H1 (cell line): ENCODE results near the gene KXD1.

Experiments used
- ATF3 ChIP-seq: IDR thresholded peaks from 2 replicates; pipeline ENCODE4 v1.6.1; 2011; ENCODE audit warnings: low read depth, mild to moderate bottlenecking, low read length; ENCODE audit not compliant: insufficient read depth
- CTCF ChIP-seq, 3 experiments: IDR thresholded peaks; 1 replicate in 2 of 3; 2 replicates in 1 of 3; pipeline versions ENCODE4 v1.5.1 to v1.6.1; 2011; ENCODE audit warnings: low read length in 3 of 3, mild to moderate bottlenecking in 3 of 3, inconsistent platforms in 2 of 3, low read depth in 1 of 3, moderate library complexity in 1 of 3; ENCODE audit not compliant: insufficient read depth in 1 of 3; ENCODE audit errors: control extremely low read depth in 1 of 3
- EGR1 ChIP-seq: IDR thresholded peaks from 2 replicates; pipeline ENCODE4 v1.6.1; 2011; ENCODE audit warnings: low read depth, low read length, borderline replicate concordance
- RAD21 ChIP-seq, 2 experiments: IDR thresholded peaks in 1 of 2; conservative IDR thresholded peaks in 1 of 2; 2 replicates each; pipeline ENCODE4 v1.6.1; 2011; ENCODE audit warnings: low read depth in 2 of 2, low read length in 2 of 2, improper control_type of control experiment in 1 of 2, inconsistent platforms in 1 of 2, mild to moderate bottlenecking in 1 of 2, moderate library complexity in 1 of 2
- SIN3A ChIP-seq, 2 experiments: IDR thresholded peaks in 1 of 2; conservative IDR thresholded peaks in 1 of 2; 2 replicates each; pipeline ENCODE4 v1.6.1; 2011 to 2012; ENCODE audit warnings: low read length in 2 of 2, improper control_type of control experiment in 1 of 2, low read depth in 1 of 2, mild to moderate bottlenecking in 1 of 2
- SP1 ChIP-seq: IDR thresholded peaks from 2 replicates; pipeline ENCODE4 v1.6.1; 2011; ENCODE audit warnings: low read depth, low read length
- TAF1 ChIP-seq: IDR thresholded peaks from 2 replicates; pipeline ENCODE4 v1.6.1; 2011; ENCODE audit warnings: mild to moderate bottlenecking, low read depth, low read length

GRCh38 chr19:18517606-18518005, 40.1 kb upstream of the KXD1 start:
- TF ChIP-seq EGR1 (no peak), ATF3 (no peak), TAF1 (no peak), RAD21 (IDR thresholded peaks at IDR 0.05 in 1 of 2, conservative IDR thresholded peaks at IDR 0.05 in 1 of 2; ENCODE audit: low read depth in 2 of 2, low read length in 2 of 2) (no peak), CTCF (IDR thresholded peaks at IDR 0.05; ENCODE audit: control extremely low read depth in 1 of 3, insufficient read depth in 1 of 3, low read depth in 1 of 3, low read length in 3 of 3) (no peak), SP1 (no peak), SIN3A (conservative IDR thresholded peaks at IDR 0.05 in 1 of 2, IDR thresholded peaks at IDR 0.05 in 1 of 2; ENCODE audit: low read depth in 1 of 2, low read length in 2 of 2) (no peak)
